HG02885 (cell line): ENCODE measurements around the gene CDCA8.
A peak's percentile ranks its signal among the peaks of the same experiment; 100 is the strongest.

ENCODE experiments used
- ATAC-seq: cut with Tn5 transposase; IDR thresholded peaks from one replicate; pipeline ENCODE4 v1.9.1; 2021; ENCODE audit warnings: mild to moderate bottlenecking; ENCODE audit not compliant: unreplicated experiment, poor library complexity

CDCA8 gene

DNA sequence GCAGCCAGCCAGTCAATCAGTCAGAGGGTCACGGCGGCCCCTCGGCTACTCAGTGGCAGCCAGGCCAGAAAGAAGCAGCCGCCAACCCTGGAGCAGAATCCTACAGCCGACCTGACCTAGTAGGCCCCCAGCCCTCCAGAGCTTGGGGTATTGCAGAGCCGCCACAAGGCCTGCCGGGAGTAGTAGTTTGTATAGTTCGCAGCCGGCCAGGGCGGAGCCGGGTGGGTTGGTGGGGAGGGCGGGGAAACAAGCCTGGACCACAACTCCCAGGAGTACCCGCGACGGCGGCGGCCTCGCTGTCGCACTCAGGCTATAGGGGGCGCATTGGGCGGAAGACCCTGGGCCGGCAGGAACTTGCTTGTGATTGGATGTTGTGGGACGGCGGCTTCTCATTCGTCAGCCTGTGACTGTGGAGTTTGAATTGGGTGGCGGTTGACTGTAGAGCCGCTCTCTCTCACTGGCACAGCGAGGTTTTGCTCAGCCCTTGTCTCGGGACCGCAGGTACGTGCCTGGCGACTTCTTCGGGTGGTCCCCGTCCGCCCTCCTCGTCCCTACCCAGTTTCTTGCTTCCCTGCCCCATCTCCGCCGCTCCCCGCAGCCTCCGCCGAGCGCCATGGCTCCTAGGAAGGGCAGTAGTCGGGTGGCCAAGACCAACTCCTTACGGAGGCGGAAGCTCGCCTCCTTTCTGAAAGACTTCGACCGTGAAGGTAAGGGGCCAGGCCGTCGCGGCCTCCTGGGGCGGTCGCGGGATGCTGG is at the start of gene CDCA8:
CDCA8 (plus strand) TSS at position 439 of the 756 bp plus-strand sequence; CDS start at position 614, 175 bp downstream.
- ATAC-seq, result peak; percentile 82

DNA sequence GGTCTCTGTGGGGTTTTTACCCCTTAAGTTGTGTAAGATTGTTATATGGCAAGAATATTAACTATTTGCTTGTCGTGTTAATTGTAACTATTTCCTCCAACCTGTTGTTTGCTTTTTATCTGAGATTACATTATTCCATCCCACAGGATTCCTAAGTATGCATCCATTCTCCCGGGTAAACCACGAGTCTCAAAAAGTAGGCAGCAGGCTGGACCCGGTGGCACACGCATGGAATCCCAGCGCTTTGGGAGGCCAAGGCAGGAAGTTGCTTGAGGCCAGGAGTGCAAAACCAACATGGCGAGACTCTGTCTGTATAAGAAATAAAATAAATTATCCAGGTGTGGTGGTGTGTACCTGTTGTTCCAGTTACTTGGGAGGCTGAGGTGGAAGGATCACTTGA is 45.0 kb upstream of the CDCA8 start:
- no peak for ATAC-seq

DNA sequence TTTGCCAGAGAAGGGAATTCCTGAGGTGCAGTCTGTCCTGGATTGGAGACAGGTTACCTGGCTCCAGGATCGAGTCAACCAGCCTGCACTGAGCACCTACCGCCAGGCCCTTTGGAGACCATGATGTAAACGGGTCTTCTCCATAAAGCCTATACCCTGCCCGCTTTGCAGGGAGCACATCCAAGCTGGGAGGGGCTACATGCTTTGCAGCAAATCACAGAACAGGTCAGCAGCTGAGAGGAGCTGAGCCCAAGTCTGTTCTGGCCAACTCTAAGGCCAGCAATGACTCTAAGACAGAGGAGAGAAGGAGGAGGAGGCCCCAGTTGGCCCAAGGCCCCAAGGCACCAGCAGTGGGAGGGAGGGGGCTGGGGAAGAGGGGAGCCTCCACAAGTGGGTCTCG is 42.1 kb upstream of the CDCA8 start:
- ATAC-seq, result no peak

DNA sequence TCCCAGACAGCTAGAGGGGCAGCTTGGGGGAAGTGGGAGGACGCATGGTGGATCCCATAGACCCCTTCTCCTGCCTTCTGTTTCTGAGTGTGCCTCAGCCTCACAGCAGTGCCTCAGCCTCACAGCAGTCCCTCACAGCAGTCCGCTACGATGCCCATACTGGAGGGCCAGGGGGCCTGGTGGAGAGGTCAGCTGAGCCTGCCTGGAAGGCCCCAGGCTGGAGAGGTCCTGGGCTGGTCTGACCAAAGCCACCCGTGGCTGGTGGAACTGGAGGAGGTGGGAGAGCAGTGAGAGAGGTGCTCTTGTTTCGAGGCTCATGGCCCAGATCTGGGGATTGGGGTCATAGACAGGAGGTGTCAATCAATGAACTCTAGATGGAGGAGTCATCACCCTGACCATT is 41.6 kb upstream of the CDCA8 start:
- ATAC-seq, result no peak

DNA sequence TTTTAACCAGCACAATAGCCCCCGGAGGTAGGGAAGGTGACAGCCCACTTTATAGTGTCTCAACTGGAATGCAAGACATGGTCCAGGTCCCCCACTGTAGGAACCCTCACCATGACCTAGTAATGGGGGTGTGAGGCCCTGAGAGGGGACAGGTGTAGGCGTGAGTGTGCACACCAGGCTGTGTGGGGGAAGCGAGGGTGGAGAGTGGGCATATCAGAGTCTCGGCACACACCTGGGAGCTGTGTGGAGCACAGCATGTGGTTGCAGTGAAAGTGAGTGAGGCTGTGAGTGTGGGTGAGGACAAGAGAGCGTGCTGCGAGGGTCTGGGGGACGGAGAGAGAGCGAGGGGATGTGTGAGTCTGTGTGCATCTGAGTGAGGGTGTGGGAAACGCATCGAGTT is 40.5 kb upstream of the CDCA8 start:
- no peak for ATAC-seq

DNA sequence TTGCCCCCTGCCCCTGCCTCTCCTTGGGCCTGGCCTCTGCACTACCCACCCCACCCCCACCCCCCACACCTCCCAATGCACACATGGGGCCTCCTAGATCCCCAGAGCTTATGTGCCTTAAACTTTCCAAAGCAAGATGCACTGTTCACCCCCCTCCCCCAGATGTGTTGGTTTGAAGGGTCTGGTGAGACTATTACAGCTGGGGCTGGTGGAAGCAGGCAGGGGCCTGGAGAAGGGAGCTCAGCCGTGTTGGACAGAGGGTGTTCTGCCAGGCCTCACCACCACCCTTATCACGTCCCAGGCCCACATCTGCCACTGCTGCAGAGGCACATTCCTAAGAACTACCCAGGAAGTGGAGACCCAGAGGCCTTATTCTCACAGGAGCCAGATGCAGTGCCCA is 39.3 kb upstream of the CDCA8 start:
- ATAC-seq, result no peak

DNA sequence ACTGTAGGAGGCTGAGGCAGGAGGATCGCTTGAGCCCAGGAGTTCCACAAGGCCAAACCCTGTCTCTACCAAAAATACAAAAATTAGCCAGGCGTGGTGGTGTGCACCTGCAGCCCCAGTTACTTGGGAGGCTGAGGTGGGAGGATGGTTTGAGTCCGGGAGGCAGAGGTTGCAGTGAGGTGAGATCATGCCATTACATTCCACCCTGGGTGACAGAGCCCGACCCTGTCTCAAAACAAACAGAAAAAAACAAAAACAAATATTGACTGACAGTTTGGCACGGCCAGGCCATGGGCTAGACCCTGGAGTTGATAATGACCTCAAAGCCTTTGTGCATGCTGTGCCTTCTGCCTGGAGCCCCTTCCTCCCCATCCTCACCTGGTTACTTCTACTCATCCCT is 38.4 kb upstream of the CDCA8 start:
- ATAC-seq, result no peak

DNA sequence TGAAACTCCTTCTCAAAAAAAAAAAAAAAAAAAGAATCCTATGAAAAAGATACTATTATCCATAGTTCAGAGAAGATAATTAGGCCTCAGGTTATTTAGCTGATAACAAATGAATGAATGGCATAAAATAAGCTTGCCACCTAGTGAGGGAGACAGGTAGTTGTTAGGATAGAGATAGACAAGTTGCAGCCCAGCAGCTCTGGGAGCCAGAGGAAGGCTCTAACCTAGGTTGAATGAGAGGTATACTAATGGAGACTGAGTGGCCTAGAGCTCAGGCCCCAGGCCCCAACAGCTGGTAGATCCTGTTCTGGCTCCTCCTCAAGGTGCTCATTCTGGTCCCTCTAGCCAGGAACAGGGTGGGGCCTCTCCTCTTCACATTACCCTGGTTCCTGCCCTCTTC is 37.0 kb upstream of the CDCA8 start:
- no peak for ATAC-seq

DNA sequence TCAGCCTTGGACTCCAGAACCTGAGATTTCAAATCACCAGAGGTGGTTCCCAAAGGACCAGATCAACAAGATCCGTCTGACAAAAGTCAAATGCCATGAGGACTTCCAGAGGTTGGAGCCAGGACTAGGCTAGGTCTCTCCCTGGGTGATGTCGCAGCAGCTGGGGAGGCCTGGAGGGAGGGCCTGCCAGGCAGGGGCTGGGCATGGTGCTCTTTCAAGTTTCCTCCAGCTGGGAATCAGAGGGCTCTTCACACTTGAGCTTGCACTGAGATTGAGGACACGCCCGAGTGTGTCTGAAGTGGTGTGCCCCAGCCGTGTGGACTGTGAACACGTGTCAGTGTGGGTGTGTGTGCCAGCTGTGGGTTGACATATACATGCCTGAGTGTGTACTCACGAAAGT is 36.3 kb upstream of the CDCA8 start:
- no peak for ATAC-seq

DNA sequence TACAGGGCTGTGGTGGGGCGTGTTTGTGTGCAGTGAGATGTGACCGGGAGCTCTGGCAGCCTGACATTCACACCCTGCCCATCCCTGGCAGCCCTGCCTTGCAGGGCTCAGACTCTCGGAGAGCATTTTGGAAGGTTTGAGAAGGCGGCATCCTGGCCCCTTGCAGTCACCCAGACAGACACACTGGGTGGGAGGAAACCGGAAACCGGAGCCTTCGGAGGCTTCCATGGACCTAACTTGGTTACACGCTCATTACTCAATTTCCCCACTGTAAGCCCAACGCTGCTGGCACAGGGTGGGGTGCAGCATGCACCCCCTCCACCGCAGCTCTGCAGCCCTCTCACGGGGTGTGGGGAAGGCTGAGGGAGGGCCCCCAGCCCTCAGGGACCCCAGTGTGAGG is 35.4 kb upstream of the CDCA8 start:
- no peak for ATAC-seq

DNA sequence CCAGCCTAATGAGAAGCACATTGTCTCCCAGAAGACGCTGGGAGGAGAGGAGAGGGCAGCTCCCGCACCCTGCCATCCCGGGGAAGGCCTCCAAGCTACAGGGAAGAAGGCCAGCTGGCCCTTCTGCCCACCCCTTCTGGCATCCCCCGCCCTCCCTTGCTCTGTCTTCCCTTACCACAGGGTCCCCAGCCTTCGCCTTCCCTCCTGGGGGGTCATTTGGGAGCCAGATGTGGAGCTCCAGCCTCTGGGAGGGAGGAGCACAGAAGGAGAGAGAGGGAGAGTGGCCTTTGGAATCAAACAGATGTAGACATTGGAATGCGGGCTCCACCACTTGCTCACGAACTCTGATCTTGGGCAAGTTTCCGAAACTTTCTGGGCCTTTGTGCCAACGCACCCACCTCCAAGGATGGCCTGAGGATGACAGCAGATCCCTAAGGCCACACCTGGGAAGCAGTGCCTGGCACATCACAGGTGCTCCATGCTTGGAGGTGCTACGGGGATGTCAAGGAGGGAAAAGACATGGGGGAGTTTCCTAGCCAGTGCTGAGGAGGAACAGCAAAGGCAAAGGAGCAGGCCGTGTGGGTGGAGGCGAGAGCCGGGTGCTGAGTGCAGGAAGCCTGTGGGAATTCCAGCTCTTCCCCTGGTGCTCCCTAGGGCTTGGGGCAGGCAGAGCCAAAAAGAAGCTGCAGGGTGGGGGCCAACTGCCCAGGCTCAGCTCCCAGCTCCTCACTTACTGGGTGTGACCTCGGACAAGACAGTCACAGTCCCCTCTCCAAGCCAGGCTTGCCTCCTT is 34.5 kb upstream of the CDCA8 start:
- no peak for ATAC-seq

DNA sequence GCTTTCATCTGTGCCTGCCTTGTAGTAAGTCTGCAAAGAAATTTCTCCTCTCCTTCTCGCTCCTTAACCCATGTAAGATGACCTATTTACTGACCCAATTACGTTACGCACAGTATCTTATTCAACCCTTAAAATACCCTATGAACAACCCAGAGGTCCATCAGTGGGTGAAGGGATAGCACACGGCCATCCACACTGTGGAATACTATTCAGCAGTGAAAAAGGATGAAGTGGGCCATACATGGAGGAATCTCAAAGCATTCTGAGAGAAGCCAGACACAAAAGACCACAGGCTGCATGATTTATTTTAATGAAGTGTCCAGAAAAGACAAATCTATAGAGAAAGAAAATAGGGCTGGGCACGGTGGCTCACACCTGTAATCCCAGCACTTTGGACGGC is 33.8 kb upstream of the CDCA8 start:
- no peak for ATAC-seq

DNA sequence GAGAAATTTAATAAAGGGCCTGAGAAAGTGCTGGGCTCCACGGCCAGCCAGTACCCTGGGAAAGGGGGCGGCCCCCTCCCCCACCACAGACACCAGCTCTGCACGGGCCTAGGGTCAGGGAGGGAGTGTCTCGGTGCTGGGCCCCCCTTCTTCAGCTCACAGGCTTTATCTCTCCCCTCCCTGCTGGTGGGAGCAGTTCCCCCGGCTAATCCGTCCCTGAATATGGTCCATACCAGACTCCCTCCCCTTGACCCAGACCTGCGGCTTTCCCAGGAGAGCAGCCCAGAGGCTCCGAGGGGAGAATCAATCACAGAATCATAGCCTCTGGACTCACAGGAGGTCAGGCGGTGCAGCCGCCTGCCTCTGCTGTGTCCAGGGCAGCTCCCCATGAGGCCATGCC is 31.7 kb upstream of the CDCA8 start:
- no peak for ATAC-seq

DNA sequence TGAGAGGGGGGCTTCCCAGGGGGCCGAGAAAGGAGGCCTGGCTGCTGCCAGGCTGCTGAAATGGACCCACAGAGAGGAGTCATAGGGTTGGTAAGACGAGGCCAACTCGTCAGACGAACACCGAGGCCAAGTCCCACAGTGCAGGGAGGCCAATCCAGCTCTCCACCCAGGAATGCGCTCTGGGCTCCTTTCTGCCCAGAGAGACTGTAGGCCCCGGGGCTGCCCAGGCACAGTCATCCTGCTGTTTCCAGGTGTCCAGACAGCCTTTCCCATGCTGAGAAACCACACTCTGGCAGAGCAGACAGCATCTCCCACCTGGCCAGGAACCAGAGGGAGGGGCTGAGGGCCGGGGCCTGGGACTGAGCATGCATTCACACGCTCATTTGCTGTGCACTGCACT is 30.9 kb upstream of the CDCA8 start:
- ATAC-seq, result no peak

DNA sequence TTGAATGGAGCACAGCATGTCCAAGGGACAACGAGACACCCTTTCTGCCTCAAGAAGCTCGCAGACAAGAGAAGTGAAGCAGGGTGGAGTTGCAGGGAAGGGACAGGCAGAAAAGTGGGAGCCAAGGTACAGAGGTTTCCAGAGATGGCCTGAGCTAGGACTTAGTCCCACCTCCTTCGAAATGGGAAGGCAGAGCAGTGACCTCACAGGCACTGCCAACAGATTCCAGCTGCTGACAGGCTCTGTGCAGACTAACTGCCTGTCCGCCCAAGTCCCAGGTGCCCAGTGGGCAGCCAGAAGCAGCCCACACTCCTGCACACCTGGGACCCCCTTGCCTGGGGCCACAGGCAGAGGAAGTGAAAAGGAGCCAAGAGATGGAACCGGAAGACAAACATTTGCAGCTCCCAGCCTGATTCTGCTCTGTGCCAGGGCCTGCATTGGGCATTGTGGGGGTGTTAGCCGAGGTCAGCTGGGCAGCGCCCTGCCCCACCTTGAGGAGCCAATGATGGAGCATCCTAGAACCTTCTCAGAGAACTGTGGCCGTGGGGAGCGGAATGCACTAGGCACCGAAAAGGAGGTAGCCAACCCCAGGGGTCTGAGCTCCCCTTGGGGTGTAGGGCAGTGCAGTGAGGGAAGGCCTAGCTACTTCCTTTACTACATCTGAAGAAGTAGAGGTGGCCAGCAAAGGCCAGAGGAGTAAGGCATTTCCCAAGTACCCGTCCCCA is 30.1 kb upstream of the CDCA8 start:
- no peak for ATAC-seq

DNA sequence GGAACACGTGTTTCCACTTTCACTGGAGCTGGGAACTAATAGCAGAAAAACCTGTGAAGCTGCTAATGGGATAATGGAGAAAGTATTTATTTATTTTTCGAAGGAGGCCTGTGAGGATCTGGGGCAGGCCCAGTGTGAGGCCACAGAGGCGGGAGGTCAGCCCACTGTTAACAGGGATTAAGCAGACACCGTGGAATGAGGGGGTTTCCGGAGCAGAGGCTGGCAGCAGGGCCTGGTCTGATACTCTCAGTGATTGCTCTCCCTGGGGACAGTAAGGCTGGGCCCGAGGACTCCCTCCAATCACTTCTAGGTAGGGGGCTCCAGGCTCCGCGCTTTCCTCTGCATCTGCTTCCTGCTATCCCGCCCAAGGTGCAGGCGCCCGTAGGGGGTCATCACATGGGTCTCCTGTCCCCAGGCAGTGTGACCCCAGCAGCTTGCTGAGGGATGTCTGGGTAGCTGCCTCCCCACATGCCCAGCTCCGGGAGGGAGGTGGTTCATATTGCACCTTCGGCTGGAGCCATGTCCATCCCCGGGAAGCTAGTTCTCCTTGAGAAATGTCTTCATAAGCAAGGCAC is 28.8 kb upstream of the CDCA8 start:
- no peak for ATAC-seq

DNA sequence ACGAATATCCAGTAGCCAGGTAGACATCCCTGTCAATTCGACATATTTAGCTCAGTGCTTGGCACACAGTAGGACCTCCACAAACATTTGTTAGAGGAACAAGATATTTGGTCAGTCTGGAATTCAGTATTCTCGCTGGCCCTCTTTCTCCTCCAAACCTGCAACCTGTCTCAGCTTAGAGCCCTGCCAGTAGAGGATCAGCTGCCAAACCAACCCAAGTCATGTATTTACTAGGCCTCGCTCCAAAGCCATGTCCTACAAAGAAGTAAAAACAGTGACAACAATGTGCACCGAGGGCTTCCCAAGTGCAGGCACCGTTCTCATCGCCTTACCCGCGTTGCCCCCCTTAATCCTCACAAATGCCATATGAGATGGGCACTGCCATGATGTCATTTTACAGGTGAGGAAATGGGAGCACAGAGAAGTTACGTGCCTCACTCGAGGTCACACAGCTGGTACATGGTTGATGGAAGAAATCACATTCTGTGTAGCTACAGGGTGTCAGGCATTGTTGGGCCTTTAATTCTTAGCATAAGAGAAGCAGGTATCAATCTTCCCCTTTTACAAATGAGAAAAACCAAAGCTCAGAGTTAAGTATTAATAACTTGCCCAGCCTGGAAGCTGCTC is 26.0 kb upstream of the CDCA8 start:
- no peak for ATAC-seq

DNA sequence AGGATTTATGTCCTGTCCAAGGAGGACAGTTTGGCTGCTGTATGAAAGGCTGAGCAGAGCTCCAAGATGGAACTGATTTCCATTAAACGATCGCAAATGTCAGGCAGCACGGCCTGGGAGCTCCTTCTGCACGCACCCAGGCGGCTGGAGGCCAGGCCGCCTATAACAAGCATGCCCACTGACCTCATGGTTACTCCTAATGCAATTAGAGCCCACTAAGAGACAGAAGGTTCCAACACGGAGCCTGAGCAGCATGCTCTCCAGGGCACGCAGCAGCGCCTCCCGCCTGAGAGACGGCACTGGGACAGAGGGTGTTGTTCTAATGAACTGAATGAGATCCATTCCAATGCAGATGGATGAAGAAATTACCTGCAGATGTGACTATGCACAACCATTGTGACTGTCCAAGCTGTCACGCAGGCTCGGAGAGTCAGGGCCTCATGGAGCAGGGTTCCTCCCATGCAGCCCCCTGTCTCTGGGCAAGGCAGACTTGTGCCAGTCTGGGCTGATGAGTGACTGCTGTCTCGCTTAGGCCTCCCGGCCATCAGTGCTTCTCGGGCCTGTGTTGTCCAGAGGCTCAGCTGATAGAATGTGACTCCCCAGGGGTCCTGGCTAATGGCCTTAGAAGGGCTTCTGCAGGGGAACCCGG is 25.2 kb upstream of the CDCA8 start:
- ATAC-seq, result no peak

DNA sequence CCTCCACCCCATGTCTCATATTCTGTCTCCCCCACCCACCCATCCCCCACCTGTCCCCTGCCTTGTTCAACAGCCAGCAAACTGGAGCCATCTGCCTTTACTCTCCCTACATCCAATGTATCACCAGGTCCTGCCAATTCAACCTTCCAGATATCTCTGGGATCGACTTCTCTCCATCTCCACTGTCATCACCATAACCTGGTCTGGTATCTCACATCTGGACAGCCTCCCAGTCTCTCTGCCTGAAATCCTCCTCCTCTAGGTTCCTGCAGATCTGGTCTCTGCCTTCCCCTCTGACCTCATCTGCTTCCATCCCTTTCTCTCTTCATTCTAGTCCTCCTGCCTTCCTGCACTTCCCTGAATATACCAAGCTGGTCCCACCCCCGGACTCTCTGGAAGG is 22.2 kb upstream of the CDCA8 start:
- no peak for ATAC-seq

DNA sequence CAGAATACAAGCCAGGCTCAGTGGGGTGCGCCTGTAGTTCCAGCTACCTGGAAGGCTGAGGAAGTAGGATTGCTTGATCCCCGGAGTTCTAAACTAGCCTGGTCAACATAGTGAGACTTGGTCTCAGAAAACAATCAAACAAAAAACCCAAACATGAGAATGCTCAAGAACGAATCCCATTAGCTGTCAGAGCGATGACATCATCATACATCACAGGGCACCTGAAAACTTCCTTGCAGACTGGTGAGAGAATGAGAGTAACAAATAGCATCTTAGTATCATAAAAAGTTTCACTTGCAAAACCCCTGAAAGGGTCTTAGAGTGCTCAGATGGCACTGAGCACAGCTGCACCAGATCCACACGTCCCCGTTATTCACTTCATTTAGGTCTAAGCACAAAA is 21.1 kb upstream of the CDCA8 start:
- ATAC-seq, result no peak
